ENCODE results near the gene H6PD. TPM values are rescaled to one million over a fixed set of nuclear protein-coding genes. Genes with fewer than 3 reads are reported as not detected.

The H6PD gene
- total and polyA plus RNA-seq, 9 of the 15 experiments (the other 6 are each of a cell fraction or from before 2014, with no cell fraction given), result 0.04 to 2.5 (median 0.95) TPM

- Histone ChIP-seq H3K36me3 (ENCODE audit: control insufficient read depth, insufficient read depth, low read length) (no peaks in the 10 kb centered on the region), H3K9me3 (replicated peaks; ENCODE audit: control insufficient read depth, insufficient read depth, low read depth, low read length) (no peaks in the 10 kb centered on the region), H3K4me1 (replicated peaks in 1 of 2; ENCODE audit: control insufficient read depth in 2 of 2, insufficient read depth in 2 of 2, low read length in 2 of 2) (peaks cover 0 to 3% of the 10 kb centered on the region in 2 experiments; a peak in 1 of 5 replicates), H3K4me3 (no peak overlapping the region), H3K27me3 (ENCODE audit: control insufficient read depth in 2 of 2, insufficient read depth in 2 of 2, low read length in 2 of 2) (peaks cover 53 to 76% of the 10 kb centered on the region in 2 experiments), H3K27ac (ENCODE audit: extremely low read depth, low read depth, low read length) (no peak overlapping the region), H4K20me1 (replicated peaks; ENCODE audit: control insufficient read depth, insufficient read depth, low read length) (peaks cover 26% of the 10 kb centered on the region), H3K9me1 (ENCODE audit: control insufficient read depth, insufficient read depth, low read length) (no peaks in the 10 kb centered on the region), H3K9ac (ENCODE audit: insufficient read depth in 1 of 2, low read depth in 2 of 2, low read length in 2 of 2) (no peak overlapping the region), H2AFZ (ENCODE audit: low read depth, low read length) (0 out of 2 replicates have a peak overlapping the region, but pooled peaks have one; percentile 13), H3K79me2 (ENCODE audit: control insufficient read depth, insufficient read depth, low read length) (no peaks in the 10 kb centered on the region), H3K4me2 (ENCODE audit: insufficient read depth, low read length) (no peak overlapping the region)
- ATAC-seq (peak; percentile 93), FAIRE-seq (peak; percentile 89), DNase-seq (ENCODE audit: extremely low read depth in 1 of 4, low spot score in 3 of 4) (peak; percentile 65 to 71 (median 68))
- POLR2A ChIA-PET, result interaction anchor here (0.6 to 1.1 kb wide), 4 partner anchors 17 to 301 kb away, joined by 3 read pairs; no protein-coding TSS in a partner anchor
- intact Hi-C loops (cut with micrococcal nuclease) (loop anchor here (1.0 to 5.0 kb wide), 4 partner anchors 54 to 279 kb away; no protein-coding TSS in a partner anchor), in situ Hi-C loops (cut with MboI) (loop anchor here (5.0 to 10.0 kb wide), 3 partner anchors 49 to 182 kb away; no protein-coding TSS in a partner anchor)
- CTCF ChIA-PET (ENCODE audit: low intra/inter-chr PET ratio), result interaction anchor here (0.7 to 3.0 kb wide), 5 partner anchors 10 to 186 kb away, joined by 3 to 37 read pairs (median 4); partner anchors contain the start of gene GPR157
- WGBS (ENCODE audit: insufficient coverage, low coverage, missing lambda C conversion rate), result 5% methylated on average over 31 of the region's 31 CpGs
- BruUV-seq (replicated peaks), result no TSS peak
- TF ChIP-seq HMGXB4 (CRISPR knock-in tag; IDR thresholded peaks at IDR 0.05) (no peak), MAZ (CRISPR knock-in tag; conservative IDR thresholded peaks at IDR 0.05 in 1 of 2, IDR thresholded peaks at IDR 0.05 in 1 of 2) (0 out of 4 replicates have a peak, but pooled peaks of 1 of the 2 experiments have one; percentile 44), PKNOX1 (IDR thresholded peaks at IDR 0.05) (no peak), RAD21 (CRISPR knock-in tag; conservative IDR thresholded peaks at IDR 0.05 in 1 of 2, IDR thresholded peaks at IDR 0.05 in 1 of 2) (peak; percentile 96), CEBPG (CRISPR knock-in tag; IDR thresholded peaks at IDR 0.05) (no peak), CEBPG (tag; conservative IDR thresholded peaks at IDR 0.05 in 1 of 2, IDR thresholded peaks at IDR 0.05 in 1 of 2) (peak in 1 of 2 experiments; percentile 39; a peak in 1 of 4 replicates), CHD4 (IDR thresholded peaks at IDR 0.05; ENCODE audit: insufficient read depth, insufficient replicate concordance, low read depth, low read length, poor library complexity, severe bottlenecking) (no peak), PHB (CRISPR knock-in tag; IDR thresholded peaks at IDR 0.05) (no peak), SMC3 (conservative IDR thresholded peaks at IDR 0.05; ENCODE audit: insufficient read depth, low read depth, low read length) (peak; percentile 83), ATF4 (CRISPR knock-in tag; IDR thresholded peaks at IDR 0.05) (no peak), HDAC3 (IDR thresholded peaks at IDR 0.05; ENCODE audit: borderline replicate concordance, partially characterized antibody) (no peak), FOSL1 (tag; conservative IDR thresholded peaks at IDR 0.05) (0 out of 2 replicates have a peak, but pooled peaks have one; percentile 21)
These were observed 38.2 kb upstream of the H6PD start for GRCh38 chr1:9196129-9197040.
